Right atrium auricular region (tissue), 2 donors: ENCODE results near the gene BEGAIN. TPM values are rescaled to one million over a fixed set of nuclear protein-coding genes. Genes with fewer than 3 reads are reported as not detected.

Source experiments
- DNase-seq: peaks from one replicate; pipeline ENCODE4 v3.0.0-alpha.2; 2019; ENCODE audit warnings: low spot score
- H3K27ac ChIP-seq, 2 donors: fragments of 200-600 bp; sonication (generic); 1 replicate in 1 of 2; 2 replicates in 1 of 2; pipeline ENCODE4 v1.5.1; 2016 to 2019
- H3K27me3 ChIP-seq, 2 donors: fragments of 200-600 bp; sonication (generic); one replicate each; pipeline versions ENCODE4 v1.5.1 to v1.6.0; 2017 to 2019
- H3K36me3 ChIP-seq: fragments of 200-600 bp; sonication (generic); one replicate; pipeline ENCODE4 v1.5.1; 2016
- H3K4me1 ChIP-seq, 2 donors: fragments of 200-600 bp; sonication (generic); one replicate each; pipeline versions ENCODE4 v1.5.1 to v1.6.0; 2017 to 2019
- H3K4me3 ChIP-seq, 2 donors: fragments of 200-600 bp; sonication (generic); 1 replicate in 1 of 2; 2 replicates in 1 of 2; pipeline ENCODE4 v1.5.1; 2017 to 2019; ENCODE audit warnings: mild to moderate bottlenecking in 1 of 2, moderate library complexity in 1 of 2
- H3K9me3 ChIP-seq, 2 donors: fragments of 200-600 bp; sonication (generic); one replicate each; pipeline ENCODE4 v1.5.1; 2019
- total RNA-seq, 2 donors: library from RNA; depleted of rRNA; stranded (reverse); fragments of >200 nt; gene quantifications; one replicate each; pipeline ENCODE4 v1.1.0, GENCODE V29; 2016
- TF ChIP-seq, protein P1 (sequence below), 2 donors: fragments of 200-600 bp; sonication (generic); IDR thresholded peaks; one replicate each; pipeline ENCODE4 v1.5.1; 2019; ENCODE audit warnings: antibody characterized with exemption in 2 of 2

BEGAIN gene
- total RNA-seq, 2 donors from 2014 or later, result 0.93 to 5.7 TPM

DNA sequence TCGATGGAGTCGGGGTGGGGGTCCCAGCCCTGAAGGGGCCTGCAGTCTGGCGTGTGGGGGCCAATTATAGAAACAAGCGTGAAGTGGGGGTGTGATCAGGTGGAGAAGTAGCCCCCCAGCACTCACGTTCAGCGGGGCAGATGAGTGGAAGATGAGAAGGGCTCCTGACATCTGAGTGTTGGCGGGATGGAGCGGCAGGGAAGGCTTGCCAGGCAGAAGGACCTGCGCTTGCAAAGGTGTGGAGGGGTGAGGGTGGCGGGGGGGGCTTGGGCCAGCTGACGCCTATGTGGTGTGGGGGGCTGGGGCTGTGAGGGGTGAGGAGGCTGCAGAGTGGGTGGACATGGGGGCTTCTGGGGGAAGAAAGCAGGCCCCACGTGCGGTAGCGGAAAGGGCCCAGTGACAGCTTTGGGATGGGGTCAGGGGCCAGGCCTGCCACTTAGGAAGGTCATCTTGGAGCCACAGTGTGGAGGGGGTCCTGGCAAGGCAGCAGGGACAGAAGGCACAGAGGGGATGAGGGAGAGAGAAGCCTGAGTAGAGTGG, 22.2 kb upstream of the BEGAIN start:
- Histone ChIP-seq H3K9me3 (no peaks in the 10 kb centered on the region), H3K27ac (no peak overlapping the region), H3K36me3 (no peaks in the 10 kb centered on the region), H3K4me1 (no peaks in the 10 kb centered on the region), H3K4me3 (no peak overlapping the region), H3K27me3 (no peaks in the 10 kb centered on the region)
- TF ChIP-seq, protein P1, sequence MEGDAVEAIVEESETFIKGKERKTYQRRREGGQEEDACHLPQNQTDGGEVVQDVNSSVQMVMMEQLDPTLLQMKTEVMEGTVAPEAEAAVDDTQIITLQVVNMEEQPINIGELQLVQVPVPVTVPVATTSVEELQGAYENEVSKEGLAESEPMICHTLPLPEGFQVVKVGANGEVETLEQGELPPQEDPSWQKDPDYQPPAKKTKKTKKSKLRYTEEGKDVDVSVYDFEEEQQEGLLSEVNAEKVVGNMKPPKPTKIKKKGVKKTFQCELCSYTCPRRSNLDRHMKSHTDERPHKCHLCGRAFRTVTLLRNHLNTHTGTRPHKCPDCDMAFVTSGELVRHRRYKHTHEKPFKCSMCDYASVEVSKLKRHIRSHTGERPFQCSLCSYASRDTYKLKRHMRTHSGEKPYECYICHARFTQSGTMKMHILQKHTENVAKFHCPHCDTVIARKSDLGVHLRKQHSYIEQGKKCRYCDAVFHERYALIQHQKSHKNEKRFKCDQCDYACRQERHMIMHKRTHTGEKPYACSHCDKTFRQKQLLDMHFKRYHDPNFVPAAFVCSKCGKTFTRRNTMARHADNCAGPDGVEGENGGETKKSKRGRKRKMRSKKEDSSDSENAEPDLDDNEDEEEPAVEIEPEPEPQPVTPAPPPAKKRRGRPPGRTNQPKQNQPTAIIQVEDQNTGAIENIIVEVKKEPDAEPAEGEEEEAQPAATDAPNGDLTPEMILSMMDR (IDR thresholded peaks at IDR 0.05), result no peak
- no peak for DNase-seq

DNA sequence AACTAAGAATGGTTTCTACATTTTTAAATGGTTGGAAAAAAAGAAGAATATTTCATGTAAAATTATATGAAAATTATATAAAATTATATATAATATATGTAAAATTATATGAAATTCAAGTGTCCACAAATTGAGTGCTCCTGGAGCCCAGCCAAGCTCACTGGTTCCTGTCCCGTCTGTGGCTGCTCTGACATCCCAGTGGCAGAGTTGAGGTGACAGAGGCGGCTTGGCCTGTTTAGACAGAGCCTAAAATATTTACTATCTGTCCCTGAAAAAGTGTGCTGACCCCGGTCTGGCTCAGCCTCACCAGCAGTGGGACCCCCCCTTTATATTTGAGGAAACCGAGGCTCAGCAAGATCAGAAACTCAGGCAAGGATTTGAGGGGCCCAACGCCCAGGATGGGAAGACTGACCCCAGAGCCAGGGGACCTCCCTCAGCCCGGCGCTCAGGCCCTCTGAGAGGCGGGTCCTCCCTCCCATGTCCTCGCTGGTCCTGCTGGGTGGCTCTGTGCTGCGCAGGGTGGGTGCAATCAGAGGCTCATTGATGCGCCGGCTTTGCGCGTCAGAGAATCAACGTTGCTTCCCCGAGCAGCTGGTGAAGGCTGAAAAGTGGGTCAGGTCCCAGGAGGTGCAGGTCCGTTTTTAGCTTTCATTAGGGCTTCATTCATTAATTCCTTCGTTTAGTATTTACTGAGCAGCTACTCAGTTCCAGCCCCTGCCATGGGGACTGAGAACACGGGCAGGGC, 21.5 kb upstream of the BEGAIN start:
- Histone ChIP-seq H3K27me3 (no peaks in the 10 kb centered on the region), H3K36me3 (no peaks in the 10 kb centered on the region), H3K27ac (no peak overlapping the region), H3K9me3 (no peaks in the 10 kb centered on the region), H3K4me3 (no peak overlapping the region), H3K4me1 (no peaks in the 10 kb centered on the region)
- TF ChIP-seq, protein P1 (IDR thresholded peaks at IDR 0.05), result no peak
- no peak for DNase-seq

DNA sequence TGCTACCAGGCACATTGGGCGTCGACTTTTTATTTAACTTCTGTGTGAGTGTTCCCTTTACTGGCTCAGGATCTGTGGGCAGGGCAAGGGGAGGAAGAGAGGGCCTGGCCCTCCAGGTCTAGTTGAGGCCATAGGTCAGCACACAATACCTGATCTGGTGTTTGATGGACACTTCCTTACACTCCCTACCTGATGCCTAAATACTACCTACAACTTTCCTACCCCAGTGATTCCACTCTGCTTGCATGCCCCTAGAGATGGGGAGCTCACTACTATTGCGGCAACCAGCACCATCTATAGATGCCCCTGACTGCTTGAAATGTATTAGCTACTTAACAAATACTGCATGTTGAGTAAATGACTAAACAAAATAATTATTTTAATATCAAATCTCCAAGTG, 20.8 kb upstream of the BEGAIN start:
- TF ChIP-seq, protein P1 (IDR thresholded peaks at IDR 0.05), result no peak
- no peak for DNase-seq
- Histone ChIP-seq H3K36me3 (no peaks in the 10 kb centered on the region), H3K27me3 (no peaks in the 10 kb centered on the region), H3K27ac (no peak overlapping the region), H3K4me3 (no peak overlapping the region), H3K9me3 (no peaks in the 10 kb centered on the region), H3K4me1 (no peaks in the 10 kb centered on the region)

DNA sequence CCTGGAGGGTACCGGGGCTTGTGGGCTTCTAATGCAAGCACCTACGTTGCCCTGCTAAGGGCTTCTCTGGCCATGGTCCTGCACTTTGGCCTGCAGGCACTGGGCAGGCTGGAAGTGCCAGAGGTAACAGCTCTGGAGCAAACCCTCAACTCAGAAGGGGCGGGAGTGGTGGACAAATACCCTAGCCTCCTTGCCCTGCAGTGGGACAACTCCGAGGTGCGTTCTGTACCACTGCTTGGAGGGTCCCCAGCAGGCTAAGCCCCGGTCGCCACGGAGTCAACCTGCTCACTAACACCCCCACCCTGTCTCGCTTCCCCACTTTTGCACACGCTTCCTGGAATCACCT, 20.4 kb upstream of the BEGAIN start:
- peaks cover 0 to under 1% of the 10 kb centered on the region in 2 donors for H3K9me3 ChIP-seq
- no peak overlapping the region for H3K27ac ChIP-seq
- no peak overlapping the region for H3K4me3 ChIP-seq
- no peaks in the 10 kb centered on the region for H3K36me3 ChIP-seq
- DNase-seq, result no peak
- no peaks in the 10 kb centered on the region for H3K4me1 ChIP-seq
- TF ChIP-seq, protein P1 (IDR thresholded peaks at IDR 0.05), result no peak
- no peaks in the 10 kb centered on the region for H3K27me3 ChIP-seq

DNA sequence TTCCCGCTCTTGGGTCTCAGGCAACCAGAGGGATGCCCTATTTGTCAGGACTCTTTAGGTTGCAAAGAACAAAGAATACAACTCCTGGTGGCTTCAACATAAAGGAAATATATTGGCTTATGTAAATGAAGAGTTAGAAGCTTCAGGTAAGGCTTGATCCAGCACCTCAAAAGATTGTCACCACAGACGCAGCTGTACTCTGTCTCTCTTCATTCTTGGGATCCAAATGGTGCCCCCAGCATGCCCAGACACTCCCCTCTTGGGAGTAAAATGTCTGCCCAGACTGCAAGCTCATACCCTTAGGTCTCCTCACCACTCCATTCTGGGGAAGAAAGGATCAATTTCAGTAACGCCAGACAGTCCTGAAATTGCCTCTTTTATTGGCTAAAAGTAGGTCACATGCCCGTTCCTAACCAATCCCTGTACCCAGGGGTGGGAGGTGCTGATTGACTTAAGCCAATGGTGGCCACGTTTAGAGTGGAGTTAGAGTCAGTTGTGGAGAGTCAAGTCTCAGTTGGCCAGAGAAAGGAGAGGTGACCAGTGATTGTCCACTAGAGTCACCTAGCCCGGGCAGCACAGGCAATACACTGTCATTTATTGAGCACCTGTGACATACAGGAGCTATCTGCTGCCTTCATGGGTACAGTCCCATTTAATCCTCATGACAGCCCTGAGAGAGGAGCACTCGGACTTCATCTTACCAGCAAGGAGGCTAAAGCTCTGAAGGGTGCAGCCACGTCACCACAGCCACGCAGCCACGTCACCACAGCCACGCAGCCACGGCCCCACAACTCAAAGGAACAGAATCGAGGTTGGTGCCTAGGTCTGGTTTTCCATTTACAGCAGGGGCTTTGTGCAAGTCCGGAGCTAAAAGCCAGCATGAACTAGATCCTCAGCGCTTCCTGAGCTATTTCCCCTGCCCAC, 19.7 kb upstream of the BEGAIN start:
- Histone ChIP-seq H3K27me3 (no peaks in the 10 kb centered on the region), H3K27ac (no peak overlapping the region), H3K4me3 (no peak overlapping the region), H3K9me3 (peaks cover 0 to 6% of the 10 kb centered on the region in 2 donors), H3K36me3 (no peaks in the 10 kb centered on the region), H3K4me1 (no peaks in the 10 kb centered on the region)
- TF ChIP-seq, protein P1 (IDR thresholded peaks at IDR 0.05), result no peak
- no peak for DNase-seq
